Gastrocnemius medialis (tissue), 4 donors: Measurements from ENCODE around the gene PRKCQ.

Source experiments
- CTCF ChIP-seq, 5 experiments: fragments of 450-650 bp in 3 of 5; fragments of 200-600 bp in 2 of 5; sonication (generic) in 2 of 5; IDR thresholded peaks in 4 of 5; conservative IDR thresholded peaks in 1 of 5; 1 replicate in 4 of 5; 2 replicates in 1 of 5; pipeline ENCODE4 v1.5.1; 2016 to 2019; ENCODE audit warnings: antibody characterized with exemption in 5 of 5, mild to moderate bottlenecking in 3 of 5, moderate library complexity in 3 of 5
- POLR2A ChIP-seq, 2 donors: fragments of 450-650 bp; IDR thresholded peaks; one replicate each; pipeline ENCODE4 v1.6.1; 2017; ENCODE audit warnings: antibody characterized with exemption in 2 of 2, mild to moderate bottlenecking in 2 of 2, moderate library complexity in 2 of 2

GRCh38 chr10:6423004-6423403 lies 157.1 kb downstream of the PRKCQ start:
- no peak for TF ChIP-seq CTCF (IDR thresholded peaks at IDR 0.05 in 4 of 5, conservative IDR thresholded peaks at IDR 0.05 in 1 of 5)
- TF ChIP-seq POLR2A (IDR thresholded peaks at IDR 0.05): no peak
